HepG2 (cell line): ENCODE data around the gene TIMM44. TPM values are rescaled to one million over a fixed set of nuclear protein-coding genes. Genes with fewer than 3 reads are reported as not detected.

Experiments used
- ATRX ChIP-seq: sonication (generic); formaldehyde crosslinking; IDR thresholded peaks from 2 replicates; pipeline ENCODE4 v1.4.0; 2020; ENCODE audit warnings: missing genetic modification reagents, borderline replicate concordance
- CBFB ChIP-seq: sonication (generic); formaldehyde crosslinking; IDR thresholded peaks from 2 replicates; pipeline ENCODE4 v1.4.0; 2020; ENCODE audit warnings: missing genetic modification reagents
- CENPBD1 ChIP-seq: sonication (generic); formaldehyde crosslinking; IDR thresholded peaks from 2 replicates; pipeline ENCODE4 v1.8.0; 2022; ENCODE audit warnings: missing genetic modification reagents, low read depth, mild to moderate bottlenecking, borderline replicate concordance
- DNMT1 ChIP-seq: sonication (generic); formaldehyde crosslinking; IDR thresholded peaks from 2 replicates; pipeline ENCODE4 v1.5.1; 2020; ENCODE audit warnings: mild to moderate bottlenecking, missing genetic modification reagents
- IKZF4 ChIP-seq: sonication (generic); formaldehyde crosslinking; IDR thresholded peaks from 2 replicates; pipeline ENCODE4 v1.5.1; 2020; ENCODE audit warnings: borderline replicate concordance, mild to moderate bottlenecking, low read depth, missing genetic modification reagents; ENCODE audit errors: not compliant biosample characterization
- MIER3 ChIP-seq: IDR thresholded peaks from 2 replicates; pipeline ENCODE4 v1.6.1; 2016; ENCODE audit warnings: missing compliant biosample characterization, borderline replicate concordance
- MLLT10 ChIP-seq: sonication (generic); formaldehyde crosslinking; IDR thresholded peaks from 2 replicates; pipeline ENCODE4 v1.4.0; 2020; ENCODE audit warnings: missing genetic modification reagents
- MYC ChIP-seq: sonication (generic); formaldehyde crosslinking; IDR thresholded peaks from 2 replicates; pipeline ENCODE4 v1.9.0; 2021; ENCODE audit warnings: missing genetic modification reagents, borderline replicate concordance
- NFIC ChIP-seq: IDR thresholded peaks from 2 replicates; pipeline ENCODE4 v1.6.1; 2012; ENCODE audit warnings: mild to moderate bottlenecking, low read length, inconsistent platforms
- NFKB2 ChIP-seq: sonication (generic); formaldehyde crosslinking; IDR thresholded peaks from 2 replicates; pipeline ENCODE4 v1.4.0; 2020; ENCODE audit warnings: missing genetic modification reagents, borderline replicate concordance
- SMARCC2 ChIP-seq: fragments of 450-650 bp; IDR thresholded peaks from 2 replicates; pipeline ENCODE4 v1.6.1; 2017; ENCODE audit warnings: antibody characterized with exemption, mild to moderate bottlenecking
- TCF7L2 ChIP-seq: IDR thresholded peaks from 2 replicates; pipeline ENCODE4 v1.6.1; 2011; ENCODE audit warnings: mild to moderate bottlenecking, low read depth, low read length, moderate library complexity
- YEATS2 ChIP-seq: sonication (generic); formaldehyde crosslinking; IDR thresholded peaks from 2 replicates; pipeline ENCODE4 v1.4.0; 2020; ENCODE audit warnings: missing genetic modification reagents, borderline replicate concordance
- ZBTB40 ChIP-seq, 2 experiments: fragments of 450-650 bp in 1 of 2; sonication (generic) in 1 of 2; formaldehyde crosslinking in 1 of 2; IDR thresholded peaks; 2 replicates each; pipeline versions ENCODE4 v1.6.1 to v1.8.0; 2016 to 2022; ENCODE audit warnings: antibody characterized with exemption in 1 of 2, mild to moderate bottlenecking in 1 of 2, missing genetic modification reagents in 1 of 2
- ZBTB42 ChIP-seq: sonication (generic); formaldehyde crosslinking; IDR thresholded peaks from 2 replicates; pipeline ENCODE4 v1.5.0; 2020; ENCODE audit warnings: mild to moderate bottlenecking, missing genetic modification reagents
- ZNF160 ChIP-seq: sonication (generic); formaldehyde crosslinking; IDR thresholded peaks from 2 replicates; pipeline ENCODE4 v1.8.0; 2022; ENCODE audit warnings: mild to moderate bottlenecking, inconsistent platforms, missing genetic modification reagents
- ZNF329 ChIP-seq: sonication (generic); formaldehyde crosslinking; IDR thresholded peaks from 2 replicates; pipeline ENCODE4 v1.9.0; 2021; ENCODE audit warnings: low read depth, mild to moderate bottlenecking, missing genetic modification reagents
- ZNF468 ChIP-seq: sonication (generic); formaldehyde crosslinking; IDR thresholded peaks from 2 replicates; pipeline ENCODE4 v1.8.0; 2022; ENCODE audit warnings: mild to moderate bottlenecking, moderate library complexity, missing genetic modification reagents
- ZNF543 ChIP-seq: sonication (generic); formaldehyde crosslinking; IDR thresholded peaks from 2 replicates; pipeline ENCODE4 v1.4.0; 2020; ENCODE audit warnings: mild to moderate bottlenecking, missing genetic modification reagents
- ZNF790 ChIP-seq: sonication (generic); formaldehyde crosslinking; IDR thresholded peaks from 2 replicates; pipeline ENCODE4 v1.8.0; 2022; ENCODE audit warnings: missing genetic modification reagents, mild to moderate bottlenecking, borderline replicate concordance
- polyA plus RNA-seq, 8 experiments: library from polyadenylated mRNA; depleted of rRNA in 3 of 8; stranded (reverse) in 7 of 8; unstranded in 1 of 8; fragments of >200 nt; fragmentation: Illumina TruSeq in 4 of 8; extraction: Trizol in 4 of 8; gene quantifications; 2 replicates each; pipeline versions ENCODE4 v1.2.1 to v1.2.3, GENCODE V29; 2011 to 2016; ENCODE audit warnings: low read depth in 4 of 8, missing spikeins in 1 of 8, mixed read lengths in 1 of 8; ENCODE audit not compliant: insufficient read depth in 1 of 8
- total RNA-seq, 5 experiments: library from RNA; depleted of rRNA; stranded (reverse); fragments of >200 nt; fragmentation: Illumina TruSeq; extraction: Trizol; gene quantifications; 2 replicates each; pipeline ENCODE4 v1.2.3, GENCODE V29; 2016; ENCODE audit warnings: low read depth in 1 of 5

Gene TIMM44
- total and polyA plus RNA-seq, 2 of the 13 experiments (the other 11 are each of a cell fraction or from before 2014, with no cell fraction given), result 42.9 to 72.6 TPM

- TF ChIP-seq ZBTB40 (IDR thresholded peaks at IDR 0.05) (no peak), ZBTB40 (CRISPR knock-in tag; IDR thresholded peaks at IDR 0.05) (no peak; the same call in none of the 2 replicates), NFIC (no peak), ATRX (CRISPR knock-in tag) (no peak), ZNF790 (CRISPR knock-in tag) (no peak), IKZF4 (peak; percentile 50), ZBTB42 (CRISPR knock-in tag) (no peak), ZNF468 (no peak), NFKB2 (CRISPR knock-in tag) (no peak), MYC (CRISPR knock-in tag) (peak; percentile 70; the same call in 1 of the 2 replicates), YEATS2 (CRISPR knock-in tag) (peak; percentile 85), MLLT10 (CRISPR knock-in tag) (no peak), ZNF329 (CRISPR knock-in tag) (no peak), ZNF160 (CRISPR knock-in tag) (peak; percentile 60; the same call in 1 of the 2 replicates), DNMT1 (0 out of 2 replicates have a peak, but pooled peaks have one; percentile 33), SMARCC2 (no peak), ZNF543 (CRISPR knock-in tag) (0 out of 2 replicates have a peak, but pooled peaks have one; percentile 43), CENPBD1 (CRISPR knock-in tag) (no peak), TCF7L2 (no peak), MIER3 (CRISPR knock-in tag) (peak; percentile 65), CBFB (CRISPR knock-in tag) (peak; percentile 66; the same call in 1 of the 2 replicates)
These were observed 23.6 kb downstream of the TIMM44 start, which contains the start of gene SNAPC2 (continued) for GRCh38 chr19:7919610-7920518.
